SK-N-SH (cell line): Measurements from ENCODE around the gene CDK15. TPM values are rescaled to one million over a fixed set of nuclear protein-coding genes. Genes with fewer than 3 reads are reported as not detected.

Experiments
- CTCF ChIA-PET: fragments of 300-600, 350-600 bp; formaldehyde crosslinking; extraction: SDS; loops from one replicate; lab custom pipeline; 2021; lab: Yijun Ruan, JAX
- POLR2A ChIA-PET: fragments of 350-600 bp; sonication (Branson Sonifier 250); formaldehyde crosslinking; extraction: SDS; loops from one replicate; lab custom pipeline; 2020; ENCODE audit warnings: antibody characterized with exemption, inconsistent platforms; lab: Yijun Ruan, JAX
- DNase-seq: peaks from one replicate; pipeline ENCODE4 v3.0.0; 2012
- H2AFZ ChIP-seq: fragments of 200-600 bp; sonication (generic); 2 replicates; pipeline ENCODE4 v1.8.1; 2016; ENCODE audit warnings: antibody characterized with exemption, mild to moderate bottlenecking, low read depth
- H3F3A ChIP-seq: fragments of 200-600 bp; sonication (generic); replicated peaks from 2 replicates; pipeline ENCODE3; 2016; ENCODE audit warnings: antibody characterized with exemption, mild to moderate bottlenecking; ENCODE audit not compliant: insufficient read depth
- H3K27ac ChIP-seq, 2 experiments: fragments of 200-500 bp in 1 of 2; fragments of 200-600 bp in 1 of 2; sonication (Bioruptor generic) in 1 of 2; sonication (generic), shearing (Covaris generic) in 1 of 2; 2 replicates each; pipeline versions ENCODE4 v1.5.1 to v1.6.1; 2014 to 2016; ENCODE audit warnings: low read depth in 2 of 2, inconsistent platforms in 1 of 2, low read length in 1 of 2, mild to moderate bottlenecking in 1 of 2, mixed read lengths in 1 of 2
- H3K27me3 ChIP-seq: fragments of 200-600 bp; sonication (generic), shearing (Covaris generic); 2 replicates; pipeline ENCODE4 v1.6.1; 2016; ENCODE audit warnings: mixed run types; ENCODE audit not compliant: insufficient read depth
- H3K36me3 ChIP-seq, 2 experiments: fragments of 200-500 bp in 1 of 2; fragments of 200-600 bp in 1 of 2; sonication (Bioruptor generic) in 1 of 2; sonication (generic) in 1 of 2; replicated peaks in 1 of 2; 2 replicates each; pipeline versions ENCODE3 to v1.5.1; 2014 to 2016; ENCODE audit warnings: low read length in 1 of 2, mild to moderate bottlenecking in 1 of 2; ENCODE audit not compliant: insufficient read depth in 2 of 2, control insufficient read depth in 1 of 2
- H3K4me1 ChIP-seq, 2 experiments: fragments of 200-500 bp in 1 of 2; fragments of 200-600 bp in 1 of 2; sonication (Bioruptor generic) in 1 of 2; sonication (generic), shearing (Covaris generic) in 1 of 2; 2 replicates each; pipeline versions ENCODE4 v1.5.1 to v1.6.1; 2014 to 2016; ENCODE audit warnings: low read depth in 1 of 2, low read length in 1 of 2, mixed run types in 1 of 2; ENCODE audit not compliant: insufficient read depth in 2 of 2, control insufficient read depth in 1 of 2
- H3K4me2 ChIP-seq: fragments of 200-600 bp; sonication (generic), shearing (Covaris generic); 2 replicates; pipeline ENCODE4 v1.6.1; 2017; ENCODE audit warnings: mixed run types
- H3K4me3 ChIP-seq, 2 experiments: fragments of 200-500 bp in 1 of 2; fragments of 200-600 bp in 1 of 2; sonication (Bioruptor generic) in 1 of 2; sonication (generic), shearing (Covaris generic) in 1 of 2; 2 replicates each; pipeline versions ENCODE4 v1.5.1 to v1.8.1; 2014 to 2016; ENCODE audit warnings: low read depth in 2 of 2, inconsistent platforms in 1 of 2, low read length in 1 of 2, mild to moderate bottlenecking in 1 of 2, mixed read lengths in 1 of 2, moderate library complexity in 1 of 2
- H3K79me2 ChIP-seq: fragments of 200-600 bp; sonication (generic); 2 replicates; pipeline ENCODE4 v1.8.1; 2017; ENCODE audit warnings: mild to moderate bottlenecking; ENCODE audit not compliant: insufficient read depth
- H3K9ac ChIP-seq: fragments of 200-600 bp; sonication (generic); 2 replicates; pipeline ENCODE4 v1.6.1; 2017; ENCODE audit warnings: mixed run types
- H3K9me2 ChIP-seq: fragments of 200-600 bp; sonication (generic); 2 replicates; pipeline ENCODE4 v1.6.1; 2017; ENCODE audit warnings: mixed run types
- H3K9me3 ChIP-seq: fragments of 200-600 bp; sonication (generic); 2 replicates; pipeline ENCODE4 v1.6.1; 2017; ENCODE audit warnings: mixed run types, mild to moderate bottlenecking, moderate library complexity
- H4K20me1 ChIP-seq: fragments of 200-600 bp; sonication (generic); 2 replicates; pipeline ENCODE4 v1.6.1; 2017; ENCODE audit warnings: mild to moderate bottlenecking, mixed run types; ENCODE audit not compliant: insufficient read depth
- CHD2 ChIP-seq: fragments of 150-350 bp; IDR thresholded peaks from 2 replicates; pipeline ENCODE4 v1.6.1; 2018; ENCODE audit warnings: low read length; ENCODE audit not compliant: partially characterized antibody
- CTCF ChIP-seq: fragments of 200-600 bp; sonication (generic); IDR thresholded peaks from 2 replicates; pipeline ENCODE4 v1.6.1; 2017; ENCODE audit warnings: antibody characterized with exemption, mild to moderate bottlenecking, moderate library complexity
- FOSL2 ChIP-seq: IDR thresholded peaks from 2 replicates; pipeline ENCODE4 v1.4.0; 2012; ENCODE audit warnings: low read depth, mild to moderate bottlenecking, moderate library complexity, borderline replicate concordance
- FOXM1 ChIP-seq: IDR thresholded peaks from 2 replicates; pipeline ENCODE4 v1.4.0; 2012; ENCODE audit warnings: low read depth, mild to moderate bottlenecking
- IRF3 ChIP-seq: fragments of 150-350 bp; IDR thresholded peaks from 2 replicates; pipeline ENCODE4 v1.6.1; 2016; ENCODE audit warnings: mild to moderate bottlenecking, low read depth, low read length
- JUND ChIP-seq: IDR thresholded peaks from 2 replicates; pipeline ENCODE4 v1.4.0; 2012
- MXI1 ChIP-seq: IDR thresholded peaks from 2 replicates; pipeline ENCODE4 v1.6.1; 2012; ENCODE audit warnings: mild to moderate bottlenecking, low read depth, low read length, improper control_type of control experiment
- NFIC ChIP-seq: IDR thresholded peaks from 2 replicates; pipeline ENCODE4 v1.4.0; 2012; ENCODE audit warnings: borderline replicate concordance
- NRF1 ChIP-seq: IDR thresholded peaks from 2 replicates; pipeline ENCODE4 v1.6.1; 2012; ENCODE audit warnings: low read depth, mild to moderate bottlenecking, low read length
- POLR2AphosphoS5 ChIP-seq: IDR thresholded peaks from 2 replicates; pipeline ENCODE4 v1.6.1; 2012; ENCODE audit warnings: low read depth, low read length
- RAD21 ChIP-seq: IDR thresholded peaks from 2 replicates; pipeline ENCODE4 v1.6.1; 2012; ENCODE audit warnings: mild to moderate bottlenecking, low read length
- REST ChIP-seq: IDR thresholded peaks from 2 replicates; pipeline ENCODE4 v1.6.1; 2012; ENCODE audit warnings: mild to moderate bottlenecking, low read depth, low read length, moderate library complexity
- RFX5 ChIP-seq: IDR thresholded peaks from 2 replicates; pipeline ENCODE4 v1.6.1; 2012; ENCODE audit warnings: mild to moderate bottlenecking, improper control_type of control experiment, low read length
- RXRA ChIP-seq: IDR thresholded peaks from 2 replicates; pipeline ENCODE4 v1.4.0; 2012; ENCODE audit warnings: low read depth, mild to moderate bottlenecking, borderline replicate concordance
- SMC3 ChIP-seq: IDR thresholded peaks from 2 replicates; pipeline ENCODE4 v1.6.1; 2012; ENCODE audit warnings: low read depth, low read length, improper control_type of control experiment
- TCF12 ChIP-seq: IDR thresholded peaks from 2 replicates; pipeline ENCODE4 v1.4.0; 2012
- YY1 ChIP-seq: IDR thresholded peaks from 2 replicates; pipeline ENCODE4 v1.4.0; 2012; ENCODE audit warnings: low read depth, mild to moderate bottlenecking
- WGBS: methylation state at CpG from one replicate; pipeline ENCODE4 v1.1.6; 2017; ENCODE audit warnings: low lambda C conversion rate; 5-methylcytosine and 5-hydroxymethylcytosine counted together
- polyA plus RNA-seq, 3 experiments: library from polyadenylated mRNA; depleted of rRNA; stranded (reverse); fragments of >200 nt; gene quantifications; 2 replicates each; pipeline ENCODE4 v1.2.3, GENCODE V29; 2012
- TF ChIP-seq, protein P1 (sequence below): IDR thresholded peaks from 2 replicates; pipeline ENCODE4 v1.4.0; 2012; ENCODE audit warnings: low read depth, borderline replicate concordance
- TF ChIP-seq, protein P2 (sequence below): IDR thresholded peaks from 2 replicates; pipeline ENCODE4; 2012
- TF ChIP-seq, protein P3 (sequence below): IDR thresholded peaks from 2 replicates; pipeline ENCODE4 v1.4.0; 2012; ENCODE audit warnings: low read depth

CDK15 gene
- polyA plus RNA-seq, 1 of the 3 experiments (the other 2 are of a cell fraction) = 1.8 TPM

DNA sequence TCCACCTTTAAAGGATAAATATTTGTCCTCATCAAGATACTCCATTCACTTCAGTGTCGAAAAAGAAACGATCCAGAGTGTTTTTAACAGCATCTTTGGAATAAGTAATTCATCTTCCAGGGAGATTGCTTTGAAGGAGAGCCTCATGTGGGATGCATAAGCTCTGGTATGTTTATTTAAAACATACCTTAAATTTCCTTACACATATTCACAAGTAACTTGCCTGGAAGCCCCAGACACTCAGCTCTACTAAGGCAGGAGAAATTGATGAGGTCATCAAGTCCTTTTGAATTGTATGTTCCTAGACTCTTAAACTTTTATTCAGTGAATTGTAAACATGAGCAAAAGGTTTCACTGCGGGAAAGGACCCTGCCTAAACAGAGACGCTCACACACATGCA, 103.0 kb downstream of the CDK15 start:
- no peaks in the 10 kb centered on the region for H3K36me3 ChIP-seq
- TF ChIP-seq RAD21 = no peak
- TF ChIP-seq CHD2 = no peak
- no peak for TF ChIP-seq IRF3
- no peak for TF ChIP-seq MXI1
- TF ChIP-seq SMC3 = no peak
- TF ChIP-seq, protein P1, sequence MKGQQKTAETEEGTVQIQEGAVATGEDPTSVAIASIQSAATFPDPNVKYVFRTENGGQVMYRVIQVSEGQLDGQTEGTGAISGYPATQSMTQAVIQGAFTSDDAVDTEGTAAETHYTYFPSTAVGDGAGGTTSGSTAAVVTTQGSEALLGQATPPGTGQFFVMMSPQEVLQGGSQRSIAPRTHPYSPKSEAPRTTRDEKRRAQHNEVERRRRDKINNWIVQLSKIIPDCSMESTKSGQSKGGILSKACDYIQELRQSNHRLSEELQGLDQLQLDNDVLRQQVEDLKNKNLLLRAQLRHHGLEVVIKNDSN = no peak
- TF ChIP-seq POLR2AphosphoS5 = no peak
- peak; percentile 61 for TF ChIP-seq TCF12
- TF ChIP-seq NRF1 = no peak
- no peak for TF ChIP-seq RFX5
- no peak for TF ChIP-seq YY1
- TF ChIP-seq FOSL2 = peak; percentile 61
- no peak for TF ChIP-seq FOXM1
- TF ChIP-seq JUND = peak; percentile 57
- peak; percentile 6; the same call in 1 of the 2 replicates for TF ChIP-seq NFIC
- TF ChIP-seq, protein P2, sequence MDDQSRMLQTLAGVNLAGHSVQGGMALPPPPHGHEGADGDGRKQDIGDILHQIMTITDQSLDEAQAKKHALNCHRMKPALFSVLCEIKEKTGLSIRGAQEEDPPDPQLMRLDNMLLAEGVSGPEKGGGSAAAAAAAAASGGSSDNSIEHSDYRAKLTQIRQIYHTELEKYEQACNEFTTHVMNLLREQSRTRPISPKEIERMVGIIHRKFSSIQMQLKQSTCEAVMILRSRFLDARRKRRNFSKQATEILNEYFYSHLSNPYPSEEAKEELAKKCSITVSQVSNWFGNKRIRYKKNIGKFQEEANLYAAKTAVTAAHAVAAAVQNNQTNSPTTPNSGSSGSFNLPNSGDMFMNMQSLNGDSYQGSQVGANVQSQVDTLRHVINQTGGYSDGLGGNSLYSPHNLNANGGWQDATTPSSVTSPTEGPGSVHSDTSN = peak; percentile 55
- no peak for TF ChIP-seq REST
- TF ChIP-seq CTCF = no peak
- TF ChIP-seq, protein P3, sequence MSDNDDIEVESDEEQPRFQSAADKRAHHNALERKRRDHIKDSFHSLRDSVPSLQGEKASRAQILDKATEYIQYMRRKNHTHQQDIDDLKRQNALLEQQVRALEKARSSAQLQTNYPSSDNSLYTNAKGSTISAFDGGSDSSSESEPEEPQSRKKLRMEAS = no peak
- TF ChIP-seq RXRA = no peak
- H3K27me3 ChIP-seq = no peaks in the 10 kb centered on the region
- peak overlapping the region; percentile 80; the same call in 1 of the 2 replicates for H2AFZ ChIP-seq
- no peaks in the 10 kb centered on the region for H3K9me2 ChIP-seq
- H4K20me1 ChIP-seq = no peaks in the 10 kb centered on the region
- DNase-seq = no peak
- CTCF ChIA-PET = interaction anchor here (1.4 to 2.5 kb wide), 2 partner anchors 17 to 105 kb away, joined by 3 to 12 read pairs; no protein-coding TSS in a partner anchor
- H3K4me1 ChIP-seq = peaks cover 6 to 23% of the 10 kb centered on the region in 2 experiments; a peak in 3 of 4 replicates
- peak overlapping the region in 1 of 2 experiments; percentile 16; a peak in 1 of 4 replicates for H3K4me3 ChIP-seq
- H3K9ac ChIP-seq = peak overlapping the region; percentile 42
- 68% methylated on average over 4 of the region's 4 CpGs for WGBS
- peak overlapping the region; percentile 64 for H3K4me2 ChIP-seq
- peaks cover 16% of the 10 kb centered on the region for H3F3A ChIP-seq
- POLR2A ChIA-PET = no interaction called here
- H3K9me3 ChIP-seq = no peaks in the 10 kb centered on the region
- H3K79me2 ChIP-seq = no peaks in the 10 kb centered on the region
- H3K27ac ChIP-seq = peak overlapping the region; percentile 8 to 73; a peak in 3 of 4 replicates
